Hepatic stellate cell (primary cell): ENCODE results near the gene SMIM29.
"Not testable (repeated sequence)": the region's sequence is repeated elsewhere in the genome, so short reads cannot be mapped to it uniquely, and the experiment has no call there.

ENCODE experiments used
- DNase-seq: peaks from one replicate; pipeline ENCODE4 v3.0.0; 2011; ENCODE audit warnings: low spot score

The SMIM29 gene

DNA sequence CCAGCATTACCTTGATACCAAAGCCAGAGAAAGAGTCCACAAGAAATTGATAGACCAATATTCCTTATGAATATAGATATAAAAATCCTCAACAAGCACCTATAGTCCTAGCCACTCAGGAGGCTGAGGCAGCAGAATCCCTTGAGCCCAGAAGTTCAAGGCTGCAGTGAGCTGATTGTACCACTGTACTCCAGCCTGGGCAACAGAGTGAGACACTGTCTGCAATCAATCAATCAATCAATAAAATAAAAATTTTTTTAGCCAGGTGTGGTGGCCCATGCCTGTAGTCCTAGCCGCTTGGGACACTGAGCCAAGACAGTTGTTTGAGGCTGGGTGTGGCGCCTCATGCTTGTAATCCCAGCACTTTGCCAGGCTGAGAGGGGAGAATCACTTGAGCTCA is 18.9 kb upstream of the SMIM29 start:
- DNase-seq: no peak

DNA sequence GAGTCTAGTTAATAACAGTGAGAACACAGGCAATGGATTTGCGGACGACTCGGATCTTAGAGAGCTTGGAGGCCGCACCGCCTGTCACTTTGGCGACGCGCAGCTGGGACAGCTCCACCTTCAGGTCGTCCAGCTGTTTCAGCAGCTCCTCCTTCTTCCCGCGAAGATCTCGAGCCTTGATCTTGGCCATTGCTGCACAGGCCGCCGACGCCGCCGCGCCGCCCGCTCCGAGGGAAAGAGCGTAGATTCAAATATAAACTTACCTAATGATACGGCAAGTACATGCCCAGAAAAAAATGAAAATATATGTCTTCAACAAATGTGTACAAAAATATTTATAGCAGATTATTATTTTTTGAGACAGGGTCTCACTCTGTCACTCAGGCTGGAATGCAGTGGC is 14.7 kb upstream of the SMIM29 start:
- DNase-seq: not testable (repeated sequence)

GRCh38 chr6:34260576-34261267 is 11.9 kb upstream of the SMIM29 start:
- DNase-seq: no peak

DNA sequence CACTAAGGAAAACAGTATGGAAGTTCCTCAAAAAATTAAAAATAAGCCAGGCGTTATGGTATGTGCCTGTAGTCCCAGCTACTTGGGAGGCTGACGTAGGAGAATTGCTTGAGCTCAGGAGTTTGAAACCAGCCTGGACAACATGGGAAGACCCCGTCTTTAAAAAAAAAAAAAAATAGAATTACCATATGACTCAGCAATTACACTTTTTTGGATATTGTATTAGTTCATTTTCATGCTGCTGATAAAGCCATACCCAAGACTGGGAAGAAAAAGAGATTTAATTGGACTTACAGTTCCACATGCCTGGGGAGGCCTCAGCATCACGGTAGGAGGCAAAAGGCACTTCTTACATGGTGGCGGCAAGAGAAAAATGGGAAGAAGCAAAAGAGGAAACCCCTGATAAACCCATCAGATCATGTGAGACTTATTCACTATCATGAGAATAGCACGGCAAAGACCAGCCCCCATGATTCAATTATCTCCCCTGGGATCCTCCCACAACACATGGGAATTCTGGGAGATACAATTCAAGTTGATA is 10.8 kb upstream of the SMIM29 start:
- DNase-seq: no peak

GRCh38 chr6:34252395-34252794 is 3.6 kb upstream of the SMIM29 start:
- DNase-seq: not testable (repeated sequence)

- no peak for DNase-seq
These were observed 859 bp upstream of the SMIM29 start for GRCh38 chr6:34249469-34250261.

DNA sequence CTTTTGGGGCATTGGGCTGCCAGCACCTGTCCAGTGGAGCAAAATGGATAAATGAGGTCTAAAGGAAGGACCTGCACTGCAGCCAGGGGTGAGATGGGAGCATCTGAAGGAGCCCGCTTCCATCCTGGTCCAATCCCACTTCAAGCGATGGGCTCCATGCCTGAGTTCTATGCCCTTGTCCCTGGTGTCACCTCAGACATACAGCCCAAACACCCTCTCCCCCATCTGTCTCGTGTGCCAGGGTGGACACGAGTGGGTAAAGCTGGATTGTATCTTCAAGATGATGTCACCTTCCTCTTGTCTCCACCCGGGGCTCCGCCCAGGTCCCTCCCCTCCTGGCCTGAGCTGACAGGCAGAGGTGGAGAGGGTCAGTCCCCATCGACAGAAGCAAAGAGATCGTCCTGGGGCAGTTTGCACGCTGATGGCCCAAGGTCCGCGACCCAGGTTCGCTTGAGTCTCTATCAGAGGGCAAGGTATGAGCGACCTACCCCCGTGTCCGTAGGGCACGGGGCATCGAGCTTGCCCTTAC is 544 bp downstream of the SMIM29 start:
- no peak for DNase-seq

DNA sequence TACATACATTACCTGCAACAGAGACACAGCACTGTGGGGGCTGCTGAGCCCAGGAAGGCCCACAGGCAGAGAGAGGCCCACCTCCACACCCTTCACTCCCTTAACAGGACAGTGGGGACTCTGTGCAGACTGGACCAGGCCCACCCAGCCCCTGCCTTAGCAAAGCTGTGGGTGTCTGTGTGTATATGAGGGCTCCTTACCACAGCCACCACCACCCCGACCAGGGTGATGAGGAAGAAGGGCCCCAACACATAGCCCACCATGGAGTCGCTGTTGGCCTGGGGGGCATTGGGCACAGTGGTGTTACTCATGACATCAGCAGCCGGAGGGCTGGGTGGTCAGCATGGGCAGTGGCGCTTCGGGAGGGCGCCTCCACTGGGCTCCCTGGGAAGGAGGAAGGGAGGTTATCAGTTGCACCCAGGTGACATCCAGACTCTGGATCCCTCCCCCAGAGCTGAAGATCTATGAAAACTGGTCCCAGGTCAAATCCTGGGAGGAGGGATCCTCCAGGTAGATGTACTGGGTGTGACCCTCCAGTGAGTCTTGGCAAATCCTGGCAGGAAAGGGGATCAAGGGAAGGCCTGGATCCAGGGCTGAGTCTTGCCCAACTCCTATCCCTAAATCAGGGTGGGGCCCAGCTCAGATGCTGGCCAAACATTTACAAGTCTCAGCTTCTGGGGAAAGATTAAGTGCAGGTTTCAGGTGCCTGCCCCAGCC is 1.2 kb downstream of the SMIM29 start:
- peak; percentile 2 for DNase-seq

DNA sequence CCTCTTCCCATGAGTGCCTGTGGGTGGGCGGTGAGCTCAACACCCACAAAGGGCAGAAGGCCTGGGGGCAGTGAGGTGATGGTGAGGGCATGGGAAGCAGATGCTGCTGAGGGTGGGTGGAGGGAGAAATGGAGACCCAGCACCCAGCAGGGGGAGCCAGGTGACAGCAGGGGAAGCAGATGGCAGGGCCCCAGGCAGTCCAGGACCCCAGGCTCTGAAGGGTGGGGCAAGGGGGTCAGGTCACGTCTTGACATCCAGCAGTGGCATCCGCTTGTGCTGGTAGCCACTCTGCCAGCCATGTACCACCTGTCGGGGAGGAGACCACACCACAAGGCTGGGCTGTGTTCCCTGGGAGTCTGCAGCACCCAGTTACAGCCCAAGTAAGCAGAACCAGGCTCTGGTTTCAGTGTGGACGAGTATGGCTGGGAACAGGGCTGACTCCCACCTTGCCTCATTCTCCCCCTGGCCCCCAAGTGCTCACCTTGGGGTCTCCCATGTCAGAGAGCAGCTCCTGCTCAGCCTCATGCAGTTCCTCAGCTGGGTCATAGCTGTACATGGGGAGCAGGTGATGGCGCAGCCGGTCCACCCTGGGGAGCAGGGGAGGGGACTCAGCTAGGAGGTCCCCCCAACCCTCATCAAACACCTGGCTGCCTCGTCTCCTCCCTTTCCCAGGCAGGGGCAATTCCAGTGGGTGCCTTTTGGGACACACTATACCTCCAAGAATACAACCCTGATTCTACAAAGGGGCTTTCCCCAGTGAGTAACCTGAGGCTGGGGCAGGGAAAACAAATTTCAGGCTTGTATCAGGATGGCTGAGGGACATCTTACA is 2.0 kb downstream of the SMIM29 start:
- no peak for DNase-seq

DNA sequence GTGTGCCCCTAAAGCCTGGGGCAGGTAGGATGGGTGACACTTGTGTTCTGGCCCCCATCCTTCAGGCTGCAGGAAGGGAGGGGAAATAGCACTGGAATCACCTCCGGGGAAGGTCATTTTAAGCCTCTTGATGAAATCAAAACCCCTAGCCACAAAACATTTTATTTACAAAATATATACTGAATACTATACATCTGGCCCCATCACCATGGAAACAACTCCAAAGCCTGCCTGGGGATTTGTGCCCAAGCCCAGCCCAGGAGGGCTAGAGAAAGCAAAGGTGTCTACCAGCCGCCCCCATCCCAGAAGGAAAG is 2.6 kb downstream of the SMIM29 start:
- no peak for DNase-seq

DNA sequence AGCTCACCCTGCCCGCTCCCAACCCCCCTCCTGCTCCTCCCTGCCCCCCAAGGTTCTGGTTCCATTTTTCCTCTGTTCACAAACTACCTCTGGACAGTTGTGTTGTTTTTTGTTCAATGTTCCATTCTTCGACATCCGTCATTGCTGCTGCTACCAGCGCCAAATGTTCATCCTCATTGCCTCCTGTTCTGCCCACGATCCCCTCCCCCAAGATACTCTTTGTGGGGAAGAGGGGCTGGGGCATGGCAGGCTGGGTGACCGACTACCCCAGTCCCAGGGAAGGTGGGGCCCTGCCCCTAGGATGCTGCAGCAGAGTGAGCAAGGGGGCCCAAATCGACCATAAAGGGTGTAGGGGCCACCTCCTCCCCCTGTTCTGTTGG is 3.1 kb downstream of the SMIM29 start:
- DNase-seq: not testable (repeated sequence)

DNA sequence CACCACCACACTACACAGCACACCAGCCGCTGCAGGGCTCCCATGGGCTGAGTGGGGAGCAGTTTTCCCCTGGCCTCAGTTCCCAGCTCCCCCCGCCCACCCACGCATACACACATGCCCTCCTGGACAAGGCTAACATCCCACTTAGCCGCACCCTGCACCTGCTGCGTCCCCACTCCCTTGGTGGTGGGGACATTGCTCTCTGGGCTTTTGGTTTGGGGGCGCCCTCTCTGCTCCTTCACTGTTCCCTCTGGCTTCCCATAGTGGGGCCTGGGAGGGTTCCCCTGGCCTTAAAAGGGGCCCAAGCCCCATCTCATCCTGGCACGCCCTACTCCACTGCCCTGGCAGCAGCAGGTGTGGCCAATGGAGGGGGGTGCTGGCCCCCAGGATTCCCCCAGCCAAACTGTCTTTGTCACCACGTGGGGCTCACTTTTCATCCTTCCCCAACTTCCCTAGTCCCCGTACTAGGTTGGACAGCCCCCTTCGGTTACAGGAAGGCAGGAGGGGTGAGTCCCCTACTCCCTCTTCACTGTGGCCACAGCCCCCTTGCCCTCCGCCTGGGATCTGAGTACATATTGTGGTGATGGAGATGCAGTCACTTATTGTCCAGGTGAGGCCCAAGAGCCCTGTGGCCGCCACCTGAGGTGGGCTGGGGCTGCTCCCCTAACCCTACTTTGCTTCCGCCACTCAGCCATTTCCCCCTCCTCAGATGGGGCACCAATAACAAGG is 3.6 kb downstream of the SMIM29 start:
- not testable (repeated sequence) for DNase-seq

DNA sequence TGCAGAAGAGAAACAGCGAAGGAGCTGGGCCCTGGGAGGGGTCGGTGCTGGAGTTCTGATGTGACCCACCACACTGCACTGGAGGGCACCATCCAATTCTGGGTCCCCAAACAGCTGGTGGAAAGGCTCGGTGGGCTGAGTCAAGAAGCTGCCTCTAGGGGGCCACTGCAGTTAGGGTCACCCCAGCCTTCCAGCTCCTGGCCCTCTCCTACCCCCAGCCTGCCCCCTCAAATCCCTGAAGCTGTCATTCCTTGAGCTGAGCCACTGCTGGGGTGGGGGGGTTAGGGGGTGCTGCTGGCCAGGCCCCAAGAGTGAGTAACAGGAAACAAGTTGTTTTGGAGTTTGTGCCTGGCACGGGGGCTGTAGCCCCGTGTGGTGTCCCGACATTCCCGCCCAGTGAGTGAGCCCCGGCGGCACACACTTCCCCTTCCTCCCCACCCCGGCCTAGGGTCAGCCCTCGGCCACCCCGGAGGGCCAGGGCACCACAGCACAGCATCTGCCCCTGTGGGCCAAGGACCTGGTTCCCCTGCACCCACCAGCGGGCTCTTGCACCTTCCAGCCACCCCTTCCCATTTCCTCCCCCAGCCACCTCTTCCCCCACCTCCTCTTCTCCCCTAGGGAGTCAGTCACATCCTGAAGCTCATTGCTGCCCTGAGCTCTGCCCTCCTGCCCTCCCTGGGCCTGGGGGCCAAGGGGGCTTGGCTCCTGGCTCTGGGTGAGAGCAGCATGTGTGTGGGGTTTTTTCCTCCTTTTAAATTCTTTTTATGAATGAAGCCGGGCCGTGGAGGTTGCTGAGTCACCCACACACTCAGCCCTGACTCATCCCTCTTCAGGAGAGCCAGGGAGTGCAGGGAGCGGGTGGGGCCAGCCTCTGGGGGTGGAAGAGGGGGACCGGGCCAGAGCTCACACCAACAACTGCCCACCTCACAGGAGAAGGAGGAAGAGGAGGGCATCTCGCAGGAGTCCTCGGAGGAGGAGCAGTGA is 4.6 kb downstream of the SMIM29 start:
- peak; percentile 98 for DNase-seq

DNA sequence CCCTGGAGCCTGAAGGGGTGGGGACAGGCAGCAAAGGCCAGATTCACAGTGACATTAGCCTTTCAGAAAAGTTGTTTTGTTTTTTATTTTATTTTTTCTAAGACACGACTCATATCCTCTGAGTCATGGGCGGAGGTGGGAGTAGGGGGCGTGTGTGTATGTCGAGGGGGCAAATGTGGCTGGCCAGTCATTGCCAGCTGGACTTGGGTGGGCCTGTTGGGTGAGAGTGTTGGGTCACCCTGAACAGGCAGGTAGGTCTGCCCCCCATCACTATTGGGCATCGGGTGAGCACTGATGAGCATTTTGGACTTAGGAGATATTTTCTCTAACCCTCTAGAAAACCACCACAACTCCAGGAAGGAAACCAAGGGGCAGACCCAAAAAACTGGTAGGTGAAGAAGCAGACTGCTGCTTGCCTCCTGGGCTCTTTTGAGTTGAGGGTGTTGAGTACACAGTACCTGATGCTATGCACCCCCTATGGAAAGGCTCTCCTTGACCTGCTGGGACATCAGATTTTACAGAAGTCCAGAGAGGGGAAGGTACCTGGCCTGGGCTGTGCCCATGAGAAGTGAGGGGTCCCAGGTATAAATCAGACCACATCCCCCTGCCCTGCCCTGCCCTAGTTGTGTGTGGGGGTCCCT is 5.6 kb downstream of the SMIM29 start:
- DNase-seq: no peak

GRCh38 chr6:34242252-34243130 is 6.3 kb downstream of the SMIM29 start:
- DNase-seq: no peak

GRCh38 chr6:34241351-34242215 is 7.2 kb downstream of the SMIM29 start:
- no peak for DNase-seq
